Stomach smooth muscle (tissue), 2 donors: ENCODE data around the gene KIF14.

ENCODE experiments used
- H3K27ac ChIP-seq: one replicate; pipeline ENCODE4 v1.7.0; 2013; ENCODE audit warnings: mild to moderate bottlenecking, low read length, inconsistent platforms
- H3K27me3 ChIP-seq, 2 donors: one replicate each; pipeline ENCODE4 v1.7.0; 2013; ENCODE audit warnings: low read length in 2 of 2; ENCODE audit not compliant: insufficient read depth in 2 of 2, control insufficient read depth in 1 of 2
- H3K36me3 ChIP-seq, 2 donors: one replicate each; pipeline ENCODE4 v1.7.0; 2013; ENCODE audit warnings: low read length in 2 of 2; ENCODE audit not compliant: control insufficient read depth in 2 of 2, insufficient read depth in 2 of 2
- H3K4me1 ChIP-seq: one replicate; pipeline ENCODE4 v1.7.0; 2013; ENCODE audit warnings: low read length; ENCODE audit not compliant: control insufficient read depth, insufficient read depth
- H3K4me3 ChIP-seq, 2 donors: one replicate each; pipeline ENCODE4 v1.7.0; 2013; ENCODE audit warnings: low read length in 2 of 2
- H3K9ac ChIP-seq, 2 donors: one replicate each; pipeline ENCODE4 v1.7.0; 2013; ENCODE audit warnings: low read length in 2 of 2, mild to moderate bottlenecking in 1 of 2
- H3K9me3 ChIP-seq, 2 donors: one replicate each; pipeline ENCODE4 v1.7.0; 2013; ENCODE audit warnings: low read length in 2 of 2; ENCODE audit not compliant: control insufficient read depth in 2 of 2
- donor health status: healthy.
- donor health status: Pancreatic carcinoma.

The KIF14 gene

GRCh38 chr1:200653022-200653462 lies 32.5 kb upstream of the KIF14 start:
- H3K4me1 ChIP-seq = no peaks in the 10 kb centered on the region
- peaks cover 6 to 19% of the 10 kb centered on the region in 2 donors for H3K36me3 ChIP-seq
- no peak overlapping the region for H3K27ac ChIP-seq
- no peak overlapping the region for H3K4me3 ChIP-seq
- H3K27me3 ChIP-seq = no peaks in the 10 kb centered on the region
- H3K9ac ChIP-seq = no peak overlapping the region
- H3K9me3 ChIP-seq = no peaks in the 10 kb centered on the region

- Histone ChIP-seq H3K9ac (no peak overlapping the region), H3K4me1 (no peaks in the 10 kb centered on the region), H3K27ac (no peak overlapping the region), H3K27me3 (no peaks in the 10 kb centered on the region), H3K9me3 (no peaks in the 10 kb centered on the region), H3K36me3 (peaks cover 3 to 18% of the 10 kb centered on the region in 2 donors), H3K4me3 (no peak overlapping the region)
These were observed 31.8 kb upstream of the KIF14 start for GRCh38 chr1:200652378-200652777.

- H3K27ac ChIP-seq = no peak overlapping the region
- H3K4me1 ChIP-seq = no peaks in the 10 kb centered on the region
- peaks cover 7 to 13% of the 10 kb centered on the region in 2 donors for H3K36me3 ChIP-seq
- no peak overlapping the region for H3K4me3 ChIP-seq
- no peak overlapping the region for H3K9ac ChIP-seq
- no peaks in the 10 kb centered on the region for H3K27me3 ChIP-seq
- H3K9me3 ChIP-seq = no peaks in the 10 kb centered on the region
These were observed 26.0 kb upstream of the KIF14 start for GRCh38 chr1:200646515-200646914.

GRCh38 chr1:200644021-200644420 lies 23.5 kb upstream of the KIF14 start:
- no peak overlapping the region for H3K4me3 ChIP-seq
- no peak overlapping the region for H3K27ac ChIP-seq
- H3K36me3 ChIP-seq = peaks cover 7 to 13% of the 10 kb centered on the region in 2 donors
- H3K27me3 ChIP-seq = no peaks in the 10 kb centered on the region
- no peaks in the 10 kb centered on the region for H3K9me3 ChIP-seq
- no peak overlapping the region for H3K9ac ChIP-seq
- no peaks in the 10 kb centered on the region for H3K4me1 ChIP-seq

- no peak overlapping the region for H3K9ac ChIP-seq
- H3K27me3 ChIP-seq = no peaks in the 10 kb centered on the region
- H3K27ac ChIP-seq = no peak overlapping the region
- peaks cover 5 to 7% of the 10 kb centered on the region in 2 donors for H3K36me3 ChIP-seq
- no peaks in the 10 kb centered on the region for H3K9me3 ChIP-seq
- no peak overlapping the region for H3K4me3 ChIP-seq
- H3K4me1 ChIP-seq = no peaks in the 10 kb centered on the region
These were observed 21.9 kb upstream of the KIF14 start for GRCh38 chr1:200642481-200642880.

GRCh38 chr1:200640963-200641401 lies 20.4 kb upstream of the KIF14 start:
- H3K4me3 ChIP-seq = no peak overlapping the region
- H3K36me3 ChIP-seq = peaks cover 0 to 2% of the 10 kb centered on the region in 2 donors
- no peaks in the 10 kb centered on the region for H3K4me1 ChIP-seq
- H3K9me3 ChIP-seq = no peaks in the 10 kb centered on the region
- no peaks in the 10 kb centered on the region for H3K27me3 ChIP-seq
- no peak overlapping the region for H3K27ac ChIP-seq
- no peak overlapping the region for H3K9ac ChIP-seq

- peaks cover 0 to 2% of the 10 kb centered on the region in 2 donors for H3K36me3 ChIP-seq
- no peaks in the 10 kb centered on the region for H3K4me1 ChIP-seq
- H3K9ac ChIP-seq = no peak overlapping the region
- H3K9me3 ChIP-seq = no peaks in the 10 kb centered on the region
- no peak overlapping the region for H3K4me3 ChIP-seq
- no peaks in the 10 kb centered on the region for H3K27me3 ChIP-seq
- no peak overlapping the region for H3K27ac ChIP-seq
These were observed 19.9 kb upstream of the KIF14 start for GRCh38 chr1:200640373-200640962.

GRCh38 chr1:200638073-200638472 lies 17.5 kb upstream of the KIF14 start:
- Histone ChIP-seq H3K9me3 (no peaks in the 10 kb centered on the region), H3K27me3 (no peaks in the 10 kb centered on the region), H3K4me1 (no peaks in the 10 kb centered on the region), H3K27ac (no peak overlapping the region), H3K36me3 (no peaks in the 10 kb centered on the region), H3K4me3 (no peak overlapping the region), H3K9ac (no peak overlapping the region)

GRCh38 chr1:200636681-200637080 lies 16.1 kb upstream of the KIF14 start:
- no peaks in the 10 kb centered on the region for H3K27me3 ChIP-seq
- no peaks in the 10 kb centered on the region for H3K36me3 ChIP-seq
- no peak overlapping the region for H3K4me3 ChIP-seq
- no peak overlapping the region for H3K9ac ChIP-seq
- no peaks in the 10 kb centered on the region for H3K4me1 ChIP-seq
- H3K27ac ChIP-seq = no peak overlapping the region
- H3K9me3 ChIP-seq = no peaks in the 10 kb centered on the region

GRCh38 chr1:200634261-200635122 lies 13.9 kb upstream of the KIF14 start:
- Histone ChIP-seq H3K27ac (no peak overlapping the region), H3K4me3 (no peak overlapping the region), H3K9ac (no peak overlapping the region), H3K4me1 (no peaks in the 10 kb centered on the region), H3K36me3 (no peaks in the 10 kb centered on the region), H3K27me3 (no peaks in the 10 kb centered on the region), H3K9me3 (no peaks in the 10 kb centered on the region)

GRCh38 chr1:200631375-200631774 lies 10.8 kb upstream of the KIF14 start:
- Histone ChIP-seq H3K27ac (no peak overlapping the region), H3K9me3 (no peaks in the 10 kb centered on the region), H3K4me3 (no peak overlapping the region), H3K36me3 (no peaks in the 10 kb centered on the region), H3K9ac (no peak overlapping the region), H3K27me3 (no peaks in the 10 kb centered on the region), H3K4me1 (no peaks in the 10 kb centered on the region)
